ENCODE results near the gene MPRIP.

The MPRIP gene

DNA sequence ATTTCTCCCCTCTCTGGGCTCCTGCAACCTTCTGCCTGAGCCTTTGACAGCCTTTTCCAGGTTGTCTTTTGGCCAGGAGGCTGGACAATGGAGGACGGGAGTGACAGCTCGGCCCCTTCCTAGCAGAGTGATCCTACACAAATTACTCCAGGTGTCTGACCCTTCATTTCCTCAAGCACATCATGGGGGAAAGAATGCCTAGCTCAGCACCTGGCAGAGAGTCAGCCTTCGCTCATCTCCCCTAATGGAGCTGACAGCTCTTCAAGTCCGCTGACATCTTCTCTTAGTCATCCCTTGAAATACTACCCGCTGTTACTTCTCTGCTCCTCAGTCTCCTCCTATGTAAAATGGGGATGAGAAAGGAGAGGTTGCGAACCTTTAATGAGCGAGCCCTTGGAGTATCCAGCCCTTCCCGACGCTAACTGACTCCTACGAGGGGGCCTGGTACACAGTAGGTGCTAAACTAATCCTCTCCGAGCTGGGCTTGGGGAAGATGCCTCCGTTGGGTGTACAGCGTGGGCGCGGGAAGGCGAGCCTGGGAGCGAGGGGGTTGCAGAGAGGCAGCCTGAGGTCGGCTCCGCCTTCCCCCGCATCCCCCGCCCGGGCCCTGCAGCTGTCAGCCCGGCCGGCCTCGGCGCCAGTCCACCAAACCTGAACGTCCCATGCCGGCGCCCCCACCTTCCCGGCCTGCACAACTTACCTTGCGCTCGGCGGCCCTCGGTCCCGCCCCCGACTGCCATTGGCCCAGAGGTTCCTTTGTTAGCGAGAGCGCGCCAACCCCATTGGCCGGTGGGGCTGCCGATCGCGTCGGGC is 480 bp upstream of the MPRIP start:
- peak overlapping the region; percentile 45 for H3K4me3 ChIP-seq (ENCODE audit: low read depth, low read length)
- DNase-seq (ENCODE audit: low read depth): peak; percentile 91
- in situ Hi-C loops (cut with HindIII; ENCODE audit: low sequenced_read_pairs): no loop called here
- TF ChIP-seq, protein P1, sequence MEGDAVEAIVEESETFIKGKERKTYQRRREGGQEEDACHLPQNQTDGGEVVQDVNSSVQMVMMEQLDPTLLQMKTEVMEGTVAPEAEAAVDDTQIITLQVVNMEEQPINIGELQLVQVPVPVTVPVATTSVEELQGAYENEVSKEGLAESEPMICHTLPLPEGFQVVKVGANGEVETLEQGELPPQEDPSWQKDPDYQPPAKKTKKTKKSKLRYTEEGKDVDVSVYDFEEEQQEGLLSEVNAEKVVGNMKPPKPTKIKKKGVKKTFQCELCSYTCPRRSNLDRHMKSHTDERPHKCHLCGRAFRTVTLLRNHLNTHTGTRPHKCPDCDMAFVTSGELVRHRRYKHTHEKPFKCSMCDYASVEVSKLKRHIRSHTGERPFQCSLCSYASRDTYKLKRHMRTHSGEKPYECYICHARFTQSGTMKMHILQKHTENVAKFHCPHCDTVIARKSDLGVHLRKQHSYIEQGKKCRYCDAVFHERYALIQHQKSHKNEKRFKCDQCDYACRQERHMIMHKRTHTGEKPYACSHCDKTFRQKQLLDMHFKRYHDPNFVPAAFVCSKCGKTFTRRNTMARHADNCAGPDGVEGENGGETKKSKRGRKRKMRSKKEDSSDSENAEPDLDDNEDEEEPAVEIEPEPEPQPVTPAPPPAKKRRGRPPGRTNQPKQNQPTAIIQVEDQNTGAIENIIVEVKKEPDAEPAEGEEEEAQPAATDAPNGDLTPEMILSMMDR (IDR thresholded peaks at IDR 0.05; ENCODE audit: low read depth, low read length, missing control alignments): no peak

DNA sequence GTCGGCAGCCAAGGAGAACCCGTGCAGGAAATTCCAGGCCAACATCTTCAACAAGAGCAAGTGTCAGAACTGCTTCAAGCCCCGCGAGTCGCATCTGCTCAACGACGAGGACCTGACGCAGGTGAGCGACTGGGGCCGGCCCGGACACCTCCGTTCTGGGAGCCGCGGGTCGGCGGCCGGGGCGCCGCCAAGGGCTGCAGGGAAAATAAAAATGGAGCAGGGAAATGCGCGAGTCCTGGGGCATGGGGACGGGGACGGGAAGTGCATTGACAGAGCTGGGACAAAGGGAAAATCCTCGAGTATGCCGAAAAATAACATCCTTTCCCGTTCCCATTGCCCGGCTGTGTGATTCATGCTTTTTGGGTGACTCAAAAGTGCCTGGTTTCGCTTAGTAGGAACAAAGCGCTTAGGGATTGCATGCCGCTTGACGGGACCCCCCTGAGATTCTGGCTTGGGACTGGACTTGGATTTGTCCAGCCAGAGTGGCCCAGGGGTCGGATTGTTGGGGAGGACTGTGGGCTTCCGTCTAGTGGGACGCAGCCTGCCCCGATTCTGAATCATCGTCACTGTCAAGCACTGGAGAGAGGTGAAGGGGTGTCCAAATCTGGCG is 699 bp downstream of the MPRIP start:
- peak overlapping the region; percentile 84 for H3K4me3 ChIP-seq (ENCODE audit: low read depth, low read length)
- TF ChIP-seq, protein P1 (IDR thresholded peaks at IDR 0.05; ENCODE audit: low read depth, low read length, missing control alignments): no peak
- in situ Hi-C loops (cut with HindIII; ENCODE audit: low sequenced_read_pairs): no loop called here
- DNase-seq (ENCODE audit: low read depth): peak; percentile 15

DNA sequence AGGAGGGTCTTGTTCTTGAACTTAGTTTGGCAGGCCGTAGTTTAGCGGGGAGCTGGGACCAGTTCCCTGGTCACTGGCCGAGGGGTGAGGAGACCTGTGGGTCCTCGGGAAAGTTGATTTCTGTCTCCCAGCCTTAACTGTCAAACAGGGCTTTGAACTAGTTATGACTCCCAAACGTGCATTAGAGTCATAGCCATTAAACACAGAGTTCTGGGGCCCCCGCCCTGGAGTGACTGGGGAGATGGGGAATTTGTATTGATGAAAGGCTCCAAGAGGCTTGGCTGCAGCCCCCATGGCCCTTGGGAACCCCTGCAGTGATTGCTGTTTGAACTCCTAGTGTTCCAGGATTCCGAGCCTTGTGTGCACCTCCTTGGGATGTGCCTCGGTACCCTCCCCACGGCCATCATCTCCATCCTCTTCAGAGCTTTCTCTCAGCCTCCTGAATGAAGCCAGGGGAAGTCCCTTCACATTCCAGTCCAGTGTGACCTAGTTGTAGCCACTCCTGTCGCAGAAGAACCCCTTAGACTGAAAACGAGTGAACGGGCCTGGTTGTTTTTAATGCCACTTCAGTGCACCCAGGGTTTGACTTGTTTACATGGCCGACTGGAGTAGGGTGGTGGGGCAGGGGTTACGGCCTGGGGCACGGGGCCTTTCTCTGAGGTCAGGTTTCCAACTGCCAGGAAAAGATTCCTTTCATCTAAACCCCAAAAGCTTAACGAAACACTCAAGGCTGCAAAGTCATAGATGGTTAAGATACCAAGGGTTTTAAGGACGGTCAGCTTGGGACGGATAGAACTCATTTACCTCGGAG is 1.4 kb downstream of the MPRIP start:
- TF ChIP-seq, protein P1 (IDR thresholded peaks at IDR 0.05; ENCODE audit: low read depth, low read length, missing control alignments): no peak
- DNase-seq (ENCODE audit: low read depth): no peak
- H3K4me3 ChIP-seq (ENCODE audit: low read depth, low read length): peak overlapping the region; percentile 84
- in situ Hi-C loops (cut with HindIII; ENCODE audit: low sequenced_read_pairs): no loop called here

DNA sequence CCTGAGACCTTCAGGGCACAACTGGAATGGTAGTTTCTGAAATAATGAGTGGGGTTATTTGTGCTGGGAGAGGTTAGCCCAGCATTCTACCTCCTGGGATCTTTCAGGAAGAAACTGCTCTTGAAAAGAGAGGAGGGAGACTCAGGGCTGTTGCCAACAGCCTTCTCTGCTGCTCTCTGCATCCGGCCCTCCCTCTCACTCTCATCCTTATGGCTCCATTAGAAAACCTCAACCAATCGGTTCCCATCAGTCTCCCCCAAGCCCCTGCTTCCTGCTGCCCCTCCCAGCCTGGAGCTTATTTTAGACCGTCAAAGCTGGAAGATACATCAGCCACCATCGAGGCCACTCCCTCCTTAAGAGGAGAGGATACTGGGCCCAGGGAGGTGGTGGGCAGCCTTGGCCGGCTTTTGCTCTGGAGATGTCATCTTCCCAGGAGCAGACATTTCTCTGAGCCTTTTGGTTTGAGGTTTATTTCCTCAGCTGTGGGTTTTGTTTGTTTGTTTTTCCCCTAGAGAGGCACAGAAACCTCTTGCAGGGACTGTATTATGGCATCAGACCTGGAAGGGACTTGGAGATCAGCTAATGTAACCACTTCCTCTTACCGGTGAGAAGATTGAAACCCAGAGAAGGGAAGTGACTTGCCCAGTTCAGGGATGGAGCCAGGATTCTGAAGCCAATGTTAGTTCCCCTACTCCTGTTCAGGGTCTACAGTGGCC is 2.7 kb downstream of the MPRIP start:
- in situ Hi-C loops (cut with HindIII; ENCODE audit: low sequenced_read_pairs): no loop called here
- DNase-seq (ENCODE audit: low read depth): peak; percentile 42
- TF ChIP-seq, protein P1 (IDR thresholded peaks at IDR 0.05; ENCODE audit: low read depth, low read length, missing control alignments): no peak
- H3K4me3 ChIP-seq (ENCODE audit: low read depth, low read length): peak overlapping the region; percentile 84

DNA sequence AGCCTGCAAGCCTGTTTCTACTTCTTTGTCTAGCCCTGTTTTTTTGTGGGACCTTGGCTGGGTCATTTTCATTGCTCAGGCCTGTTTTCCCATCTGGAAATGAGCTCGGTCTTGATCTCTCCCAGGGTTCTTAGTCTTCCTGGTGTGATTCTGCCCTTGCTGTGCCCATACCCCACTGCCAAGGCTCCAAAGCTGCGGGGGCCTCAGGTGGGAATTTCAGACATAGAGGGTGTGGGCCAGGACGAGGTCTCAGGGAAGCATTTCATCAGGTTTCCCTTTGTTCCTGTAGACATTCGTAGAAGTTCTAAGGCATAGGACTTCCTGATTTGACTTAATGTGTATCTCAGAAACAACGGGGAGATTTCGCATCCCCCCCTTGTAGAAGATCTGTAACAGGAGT is 5.8 kb downstream of the MPRIP start:
- no peak overlapping the region for H3K4me3 ChIP-seq (ENCODE audit: low read depth, low read length)
- no peak for DNase-seq (ENCODE audit: low read depth)
- in situ Hi-C loops (cut with HindIII; ENCODE audit: low sequenced_read_pairs): no loop called here
- TF ChIP-seq, protein P1 (IDR thresholded peaks at IDR 0.05; ENCODE audit: low read depth, low read length, missing control alignments): no peak

Data from astrocyte of the cerebellum (primary cell).